NAMALWA (cell line): ENCODE measurements around the gene TLX3.
"Not testable (repeated sequence)": the region's sequence is repeated elsewhere in the genome, so short reads cannot be mapped to it uniquely, and the experiment has no call there.

Source experiments
- DNase-seq: peaks from one replicate; pipeline ENCODE4 v3.0.0-alpha.2; 2015; ENCODE audit warnings: low spot score

Gene TLX3

GRCh38 chr5:171308453-171309275 is at the start of gene TLX3:
Gene TLX3 (plus strand): TSS chr5:171309248. CDS start chr5:171309366, 118 bp downstream.
- no peak for DNase-seq

DNA sequence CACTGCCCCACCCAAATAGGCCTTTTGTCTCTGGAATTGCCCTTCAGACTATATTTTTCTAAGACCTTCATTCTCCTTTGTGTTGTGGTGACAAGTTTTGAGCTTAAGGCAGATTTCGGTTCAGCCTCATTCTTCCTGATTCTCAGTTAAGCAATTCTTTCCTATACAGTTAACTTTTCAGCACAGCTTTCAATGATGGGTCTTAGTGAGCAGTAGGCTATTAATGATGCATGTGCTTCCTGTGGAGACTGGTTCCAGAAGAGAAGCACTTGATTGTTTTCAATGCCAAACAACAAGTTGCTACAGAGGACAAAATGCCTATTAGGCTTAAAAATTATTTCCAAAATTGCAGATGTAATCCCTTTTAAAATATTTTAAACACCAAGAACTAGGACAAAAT is 47.7 kb upstream of the TLX3 start:
- DNase-seq = no peak

GRCh38 chr5:171261904-171262303 is 47.1 kb upstream of the TLX3 start:
- DNase-seq = no peak

GRCh38 chr5:171263181-171263580 is 45.9 kb upstream of the TLX3 start:
- no peak for DNase-seq

DNA sequence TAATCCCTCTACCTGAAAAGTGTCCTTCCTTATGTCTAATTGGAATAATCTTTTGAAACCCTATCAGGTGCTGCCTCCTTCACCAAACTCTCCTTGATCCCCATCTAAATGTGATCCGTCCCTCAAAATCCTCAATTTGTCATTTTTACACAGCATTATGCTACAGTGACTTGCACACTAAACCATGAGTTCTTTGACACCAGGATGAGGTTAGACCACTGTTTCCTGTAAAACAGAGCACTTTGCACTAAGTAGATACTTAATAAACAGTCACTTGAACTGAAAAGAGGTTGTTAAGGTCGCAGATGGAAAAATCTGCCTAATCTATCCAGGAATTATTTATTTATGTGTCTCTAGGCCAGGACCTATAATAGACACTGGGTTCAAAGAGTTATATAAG is 44.2 kb upstream of the TLX3 start:
- no peak for DNase-seq

GRCh38 chr5:171268700-171269620 is 40.1 kb upstream of the TLX3 start:
- no peak for DNase-seq

GRCh38 chr5:171269717-171270116 is 39.3 kb upstream of the TLX3 start:
- no peak for DNase-seq

GRCh38 chr5:171270136-171270535 is 38.9 kb upstream of the TLX3 start:
- no peak for DNase-seq

- DNase-seq = no peak
Measured at GRCh38 chr5:171271798-171272197, 37.2 kb upstream of the TLX3 start.

DNA sequence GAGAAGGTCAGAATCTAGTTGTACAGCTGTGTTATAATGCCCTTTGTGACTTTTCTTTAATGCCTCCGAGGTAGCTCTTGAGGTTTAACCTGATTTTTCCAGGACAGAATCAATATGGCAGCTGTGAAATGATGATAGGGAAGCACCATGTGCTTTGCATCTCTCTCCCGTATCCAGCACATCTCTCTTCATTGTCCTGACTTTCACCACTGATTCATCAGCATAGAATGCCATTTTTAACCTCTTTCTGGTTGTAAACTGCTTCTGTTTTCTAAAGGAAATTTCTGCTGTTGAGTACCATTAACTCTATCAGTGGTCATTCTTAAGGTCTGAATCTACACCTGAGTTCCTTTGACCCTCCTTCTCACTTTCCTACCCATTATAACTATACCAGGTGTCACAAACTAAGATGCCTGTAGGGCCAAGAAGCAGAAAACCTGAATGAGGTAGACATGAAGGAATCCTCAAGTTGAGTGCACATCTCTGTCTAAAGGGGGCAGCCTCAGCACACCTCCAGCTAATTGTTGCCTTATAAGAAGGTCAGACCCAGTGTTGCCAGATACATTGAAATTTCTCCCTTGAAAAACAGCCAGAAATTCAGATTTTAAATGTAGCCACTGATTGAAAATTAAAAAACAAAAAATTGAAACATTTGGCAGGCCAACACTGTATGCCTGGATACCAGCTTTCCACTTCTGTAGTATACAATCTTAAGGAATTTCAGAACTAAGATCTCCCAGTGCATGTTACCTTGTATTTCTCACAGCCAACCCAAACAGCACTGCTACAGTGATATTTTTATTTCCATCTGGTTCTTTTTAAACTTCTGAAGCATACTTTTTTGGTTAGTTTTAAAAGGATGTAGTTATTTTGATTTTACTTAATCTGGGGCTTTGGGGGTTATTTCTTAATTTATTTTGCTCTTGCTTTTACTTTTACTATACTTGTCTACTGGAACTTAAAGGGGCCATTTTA is 35.8 kb upstream of the TLX3 start:
- peak; percentile 59 for DNase-seq

DNA sequence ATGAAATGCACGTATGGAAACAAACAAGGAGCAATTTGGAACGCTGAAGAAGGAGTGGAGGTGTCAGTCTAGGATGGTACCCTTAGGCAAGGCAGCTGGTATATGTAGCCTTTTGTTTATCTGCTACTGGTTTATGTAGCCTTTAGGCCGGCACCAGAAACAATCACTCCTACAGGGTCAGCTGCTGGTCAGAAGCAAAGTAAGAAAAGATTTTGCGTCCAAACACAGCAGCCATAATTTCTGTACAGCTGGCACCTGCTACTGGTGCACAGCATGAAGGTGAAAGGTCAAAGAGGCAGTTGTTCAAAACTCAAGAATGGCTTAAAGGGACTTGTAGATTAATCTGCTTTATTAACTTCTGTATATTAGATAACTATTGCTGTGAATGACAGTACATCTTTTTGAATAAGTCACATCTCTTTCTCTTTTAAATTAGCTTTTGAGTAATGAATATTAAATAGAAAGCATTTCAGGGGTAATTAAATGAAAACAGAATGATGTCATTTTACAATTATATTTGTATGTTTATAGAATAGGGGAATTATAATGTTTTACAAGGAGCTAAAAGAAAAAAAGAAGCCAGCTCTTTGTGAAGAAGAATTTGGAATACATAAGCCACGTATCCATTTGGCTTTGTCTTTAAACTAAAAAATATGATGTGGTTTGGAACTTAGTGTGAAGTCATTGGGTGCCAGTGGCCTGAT is 33.1 kb upstream of the TLX3 start:
- no peak for DNase-seq

GRCh38 chr5:171283753-171284152 is 25.3 kb upstream of the TLX3 start:
- DNase-seq = no peak

DNA sequence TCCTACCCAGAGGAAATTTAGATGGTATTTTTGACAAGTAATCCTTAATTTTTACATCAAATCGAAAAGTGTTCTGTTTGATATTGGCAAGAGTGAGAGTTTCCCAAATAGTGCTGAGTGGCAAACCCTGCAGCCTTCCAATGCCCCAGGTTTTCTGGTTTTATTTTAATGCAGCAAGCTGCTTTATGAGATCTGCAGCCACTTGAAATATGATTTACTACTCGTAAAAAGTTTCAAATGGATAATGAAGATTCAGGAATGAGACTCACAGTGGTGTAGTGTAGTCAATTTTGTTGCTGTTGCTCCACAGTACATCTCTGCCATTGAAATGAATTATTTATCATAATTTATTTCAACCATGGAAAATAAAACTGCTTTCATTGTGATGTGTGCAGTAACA is 23.6 kb upstream of the TLX3 start:
- DNase-seq = no peak

GRCh38 chr5:171288066-171288465 is 21.0 kb upstream of the TLX3 start:
- DNase-seq = no peak

DNA sequence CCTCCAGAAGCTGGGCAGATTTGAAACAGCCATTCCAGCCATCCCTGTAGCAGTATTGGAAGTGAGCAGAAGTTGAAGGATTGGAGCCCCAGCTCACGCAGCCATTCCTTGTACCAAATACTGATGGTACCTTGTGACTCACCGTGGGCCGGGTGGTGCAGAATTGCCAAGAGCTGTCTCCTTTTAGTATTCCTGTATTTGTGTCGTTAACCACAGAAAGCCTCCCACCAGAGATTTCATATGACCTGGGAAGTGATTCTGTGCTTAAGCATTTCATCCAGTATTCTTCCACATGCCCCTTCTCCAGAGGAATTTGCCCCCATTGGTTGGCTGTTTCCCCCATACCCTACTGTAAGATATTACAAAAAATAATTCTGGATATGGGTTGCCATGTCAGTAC is 17.7 kb upstream of the TLX3 start:
- no peak for DNase-seq

DNA sequence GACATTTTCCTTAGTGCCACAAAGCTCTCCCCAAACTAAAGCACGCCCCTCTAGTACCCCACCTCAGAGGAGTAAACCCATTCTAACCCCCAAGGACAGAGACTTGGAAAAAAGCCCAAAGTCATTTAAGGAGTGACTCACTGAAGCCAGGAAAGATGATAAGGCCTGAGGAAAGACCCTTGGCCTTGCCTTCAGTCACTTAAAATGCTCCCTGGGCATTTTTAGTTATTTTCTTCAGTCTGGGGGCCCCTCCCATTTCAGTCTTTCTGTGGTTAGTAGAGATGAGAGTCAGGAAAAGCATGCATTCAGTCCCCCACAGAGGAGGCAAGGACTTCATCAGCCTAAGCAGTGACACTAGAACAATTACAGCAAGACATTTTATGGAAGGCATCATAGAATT is 13.7 kb upstream of the TLX3 start:
- no peak for DNase-seq

DNA sequence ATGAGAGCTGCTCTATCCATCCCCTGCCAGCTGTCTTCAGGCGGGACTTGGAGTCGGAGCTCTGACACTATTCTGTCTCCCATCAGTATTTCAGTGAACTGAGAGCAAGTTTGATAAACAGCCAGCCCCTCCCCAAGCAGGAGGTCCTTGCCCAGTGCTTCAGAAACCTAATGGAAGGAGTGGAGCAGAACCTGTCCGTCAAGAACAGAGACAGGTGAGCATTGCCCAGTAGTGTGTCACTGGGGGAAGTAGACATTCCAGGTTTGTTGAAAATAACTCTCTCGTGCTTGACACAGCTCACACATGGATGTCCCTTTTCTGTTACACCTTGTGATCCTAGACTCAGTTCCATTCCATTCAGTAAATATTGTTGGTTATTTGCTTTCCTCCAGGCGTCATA is 13.2 kb upstream of the TLX3 start:
- DNase-seq = no peak

GRCh38 chr5:171297941-171298340 is 11.1 kb upstream of the TLX3 start:
- not testable (repeated sequence) for DNase-seq

DNA sequence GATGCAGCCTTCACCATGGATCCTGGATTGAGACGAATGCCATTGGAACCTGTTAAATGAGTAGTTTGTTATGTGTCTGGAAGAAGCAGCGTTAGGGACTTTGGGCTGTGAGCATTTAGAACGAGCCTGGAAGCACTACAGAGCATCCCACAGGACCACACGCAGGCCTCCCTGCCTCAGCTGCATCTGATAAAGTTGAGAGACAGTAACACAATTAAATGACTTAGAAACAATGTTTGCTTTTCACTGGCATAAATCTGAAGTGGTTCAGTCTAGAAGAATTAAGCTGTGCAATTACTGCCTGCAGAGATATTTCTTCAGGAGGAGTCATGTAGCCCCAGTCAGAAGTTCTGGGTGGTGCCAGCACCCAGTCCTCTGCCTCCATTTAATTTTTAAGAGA is 9.8 kb upstream of the TLX3 start:
- no peak for DNase-seq

GRCh38 chr5:171299851-171300250 is 9.2 kb upstream of the TLX3 start:
- no peak for DNase-seq

DNA sequence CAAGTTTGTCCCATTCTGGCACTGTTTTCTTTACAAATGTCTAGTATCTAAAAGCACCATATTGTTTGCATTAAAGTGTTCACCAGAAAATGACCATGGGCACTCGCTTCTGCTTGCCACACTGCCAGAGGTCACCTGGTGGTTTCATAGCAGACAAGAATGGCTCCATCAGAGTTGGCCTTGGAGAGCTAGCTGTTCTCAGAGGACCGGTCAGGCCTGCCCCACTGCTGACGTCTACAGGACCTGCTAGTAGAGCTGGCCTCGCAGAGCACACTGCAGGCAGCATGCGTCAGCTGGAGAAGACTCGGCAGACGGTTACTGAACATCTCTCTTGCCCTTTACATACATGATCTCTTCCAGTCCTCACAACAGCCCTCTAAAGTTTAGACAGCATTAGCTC is 8.7 kb upstream of the TLX3 start:
- DNase-seq = no peak
